PC-3 (cell line): Measurements from ENCODE around the gene DNM3. TPM values are rescaled to one million over a fixed set of nuclear protein-coding genes. Genes with fewer than 3 reads are reported as not detected.
A peak's percentile ranks its signal among the peaks of the same experiment; 100 is the strongest.

Experiments
- ATAC-seq: fragments of 200-7000 bp; cut with Tn5 transposase; 2 replicates; pipeline ENCODE4 v1.9.1; 2020; ENCODE audit warnings: mild to moderate bottlenecking, moderate library complexity
- BruUV-seq: library from RNA; stranded (reverse); fragments of 400-500 nt; replicated peaks from 2 replicates; lab custom pipeline; 2021; lab: Mats Ljungman, UMichigan
- CTCF ChIA-PET: fragments of 300-600 bp; sonication (Branson Sonifier 250); formaldehyde crosslinking; loops from one replicate; lab custom pipeline; 2022; ENCODE audit warnings: antibody characterized with exemption; lab: Charles Lee
- POLR2A ChIA-PET: fragments of 300-600 bp; sonication (Branson Sonifier 250); formaldehyde crosslinking; loops from one replicate; lab custom pipeline; 2022; ENCODE audit warnings: antibody characterized with exemption; ENCODE audit not compliant: unreplicated experiment; lab: Charles Lee
- DNase-seq: peaks from one replicate; pipeline ENCODE4 v3.0.0-alpha.2; 2015
- H2AFZ ChIP-seq: fragments of 300-600 bp; sonication (generic); 2 replicates; pipeline ENCODE4 v1.6.0; 2016; ENCODE audit warnings: antibody characterized with exemption, low read length
- H3F3A ChIP-seq: fragments of 300-600 bp; sonication (generic); one replicate; pipeline ENCODE4 v1.6.0; 2017; ENCODE audit warnings: antibody characterized with exemption, low read length, control low read depth, mild to moderate bottlenecking; ENCODE audit not compliant: unreplicated experiment
- H3K27ac ChIP-seq: fragments of 300-600 bp; sonication (generic); 2 replicates; pipeline ENCODE4 v1.5.1; 2016; ENCODE audit warnings: mild to moderate bottlenecking, low read length
- H3K27me3 ChIP-seq: fragments of 300-600 bp; sonication (generic); 2 replicates; pipeline ENCODE4 v1.6.1; 2016; ENCODE audit warnings: low read length, mixed read lengths
- H3K36me3 ChIP-seq: fragments of 300-600 bp; sonication (generic); 2 replicates; pipeline ENCODE4 v1.6.1; 2016; ENCODE audit warnings: low read depth, mixed run types, low read length, mixed read lengths
- H3K4me1 ChIP-seq: fragments of 300-600 bp; sonication (generic); 2 replicates; pipeline ENCODE4 v1.5.1; 2016; ENCODE audit warnings: low read length; ENCODE audit not compliant: insufficient read depth
- H3K4me2 ChIP-seq: fragments of 300-600 bp; sonication (generic); 2 replicates; pipeline ENCODE4 v1.6.0; 2016; ENCODE audit warnings: low read length
- H3K4me3 ChIP-seq: fragments of 300-600 bp; sonication (generic); 2 replicates; pipeline ENCODE4 v1.5.1; 2016; ENCODE audit warnings: mild to moderate bottlenecking, low read length, mixed read lengths
- H3K79me2 ChIP-seq: fragments of 300-600 bp; sonication (generic); 2 replicates; pipeline ENCODE4 v1.6.1; 2017; ENCODE audit warnings: low read length, mixed read lengths
- H3K9ac ChIP-seq: fragments of 300-600 bp; sonication (generic); 2 replicates; pipeline ENCODE4 v1.6.0; 2016; ENCODE audit warnings: mild to moderate bottlenecking, low read length
- H3K9me2 ChIP-seq: fragments of 300-600 bp; sonication (generic); replicated peaks from 2 replicates; pipeline ENCODE4 v1.6.1; 2016; ENCODE audit warnings: mixed run types, low read length, mixed read lengths
- H3K9me3 ChIP-seq: fragments of 300-600 bp; sonication (generic); 2 replicates; pipeline ENCODE4 v1.6.1; 2016; ENCODE audit warnings: low read length, mixed read lengths
- H4K20me1 ChIP-seq: fragments of 300-600 bp; sonication (generic); 2 replicates; pipeline ENCODE4 v1.6.1; 2016; ENCODE audit warnings: low read length, mixed read lengths
- CTCF ChIP-seq: fragments of 300-600 bp; sonication (generic); conservative IDR thresholded peaks from 2 replicates; pipeline ENCODE4 v1.5.1; 2017; ENCODE audit warnings: antibody characterized with exemption, low read depth, mild to moderate bottlenecking, low read length
- EZH2 ChIP-seq: fragments of 300-600 bp; sonication (generic); IDR thresholded peaks from one replicate; pipeline ENCODE4 v1.6.1; 2017; ENCODE audit warnings: antibody characterized with exemption, mild to moderate bottlenecking, low read length; ENCODE audit not compliant: unreplicated experiment
- EZH2phosphoT487 ChIP-seq: fragments of 300-600 bp; sonication (generic); IDR thresholded peaks from 2 replicates; pipeline ENCODE4 v1.6.1; 2018; ENCODE audit warnings: mild to moderate bottlenecking, antibody characterized with exemption, low read length, borderline replicate concordance
- intact Hi-C: fragments of 100-400 bp; cut with micrococcal nuclease; formaldehyde crosslinking; loops from 2 replicates; pipeline ENCODE4 v1.9.0; 2023
- total RNA-seq: library from RNA; depleted of rRNA; stranded (reverse); fragments of >200 nt; gene quantifications from 2 replicates; pipeline ENCODE4 v1.2.3, GENCODE V29; 2014

Gene DNM3
- total RNA-seq, 1 experiment from 2014 or later: 0.98 TPM

GRCh38 chr1:172142324-172142723, 301.0 kb downstream of the DNM3 start:
- Histone ChIP-seq H3K36me3 (no peaks in the 10 kb centered on the region), H3K4me2 (no peak overlapping the region), H3K9me2 (no peaks in the 10 kb centered on the region), H3K9me3 (no peaks in the 10 kb centered on the region), H3K4me3 (no peak overlapping the region), H3K79me2 (no peaks in the 10 kb centered on the region), H3K9ac (no peak overlapping the region), H3K4me1 (peaks cover 19% of the 10 kb centered on the region), H3F3A (peaks cover 6% of the 10 kb centered on the region), H3K27ac (no peak overlapping the region), H4K20me1 (no peaks in the 10 kb centered on the region), H2AFZ (no peak overlapping the region), H3K27me3 (no peaks in the 10 kb centered on the region)
- ATAC-seq: no peak
- intact Hi-C loops: loop anchor here (10.0 kb wide), 1 partner anchor 392 kb away; the partner anchor contains the start of gene SUCO
- DNase-seq: no peak
- no TSS peak for BruUV-seq
- no peak for TF ChIP-seq EZH2
- TF ChIP-seq CTCF: no peak
- TF ChIP-seq EZH2phosphoT487: no peak
- CTCF ChIA-PET: no interaction called here
- POLR2A ChIA-PET: no interaction called here

DNA sequence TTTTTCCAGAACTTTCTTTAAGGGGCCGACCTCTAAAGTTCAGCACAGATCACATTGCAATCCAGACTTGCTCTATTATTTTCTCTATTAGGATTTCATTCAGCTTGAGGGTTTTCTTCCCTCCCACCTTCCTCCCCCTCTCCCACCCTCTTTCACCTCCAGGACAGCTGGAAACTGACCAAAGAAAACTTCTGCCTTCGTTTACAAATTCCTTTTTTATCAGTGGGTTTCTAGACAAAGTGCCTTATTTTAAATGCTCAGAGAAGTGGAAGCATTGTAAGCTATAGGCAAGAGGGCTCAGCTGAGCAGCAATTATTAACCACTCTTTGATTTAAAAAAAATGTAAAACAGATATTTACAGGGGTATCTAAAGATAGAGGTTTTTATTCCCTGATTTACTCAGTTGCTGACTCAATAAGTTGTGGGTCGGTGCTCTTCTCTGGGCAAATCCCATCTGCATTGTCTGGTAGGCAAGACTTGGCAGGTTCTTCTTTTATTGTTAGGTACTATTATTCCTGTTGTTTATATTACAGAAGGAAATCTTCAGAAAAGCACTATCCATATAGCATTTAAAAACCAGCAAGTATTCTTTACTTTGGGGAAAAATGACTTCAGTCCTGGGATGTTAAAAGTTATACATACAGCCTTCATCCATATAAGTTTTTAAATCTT, 302.2 kb downstream of the DNM3 start:
- intact Hi-C loops: loop anchor here (10.0 kb wide), 1 partner anchor 391 kb away; the partner anchor contains the start of gene SUCO
- ChIA-PET CTCF (interaction anchor here (0.6 kb wide), 1 partner anchor 165 kb away, joined by 6 read pairs; no protein-coding TSS in a partner anchor), POLR2A (no interaction called here)
- Histone ChIP-seq H3K9me3 (no peaks in the 10 kb centered on the region), H3K36me3 (no peaks in the 10 kb centered on the region), H3K4me2 (no peak overlapping the region), H3K4me3 (no peak overlapping the region), H3K27ac (no peak overlapping the region), H3K79me2 (no peaks in the 10 kb centered on the region), H2AFZ (0 out of 2 replicates have a peak overlapping the region, but pooled peaks have one; percentile 6), H3F3A (peaks cover 6% of the 10 kb centered on the region), H3K4me1 (peaks cover 31% of the 10 kb centered on the region), H3K9ac (no peak overlapping the region), H4K20me1 (no peaks in the 10 kb centered on the region), H3K27me3 (no peaks in the 10 kb centered on the region), H3K9me2 (no peaks in the 10 kb centered on the region)
- BruUV-seq: no TSS peak
- TF ChIP-seq CTCF (no peak), EZH2 (no peak), EZH2phosphoT487 (no peak)
- ATAC-seq (no peak), DNase-seq (no peak)
